Measurements from ENCODE around the gene TAOK1. TPM values are rescaled to one million over a fixed set of nuclear protein-coding genes. Genes with fewer than 3 reads are reported as not detected.

TAOK1 gene
- total and polyA plus RNA-seq, 3 donors from 2014 or later = 28.4 to 107 (median 101) TPM

DNA sequence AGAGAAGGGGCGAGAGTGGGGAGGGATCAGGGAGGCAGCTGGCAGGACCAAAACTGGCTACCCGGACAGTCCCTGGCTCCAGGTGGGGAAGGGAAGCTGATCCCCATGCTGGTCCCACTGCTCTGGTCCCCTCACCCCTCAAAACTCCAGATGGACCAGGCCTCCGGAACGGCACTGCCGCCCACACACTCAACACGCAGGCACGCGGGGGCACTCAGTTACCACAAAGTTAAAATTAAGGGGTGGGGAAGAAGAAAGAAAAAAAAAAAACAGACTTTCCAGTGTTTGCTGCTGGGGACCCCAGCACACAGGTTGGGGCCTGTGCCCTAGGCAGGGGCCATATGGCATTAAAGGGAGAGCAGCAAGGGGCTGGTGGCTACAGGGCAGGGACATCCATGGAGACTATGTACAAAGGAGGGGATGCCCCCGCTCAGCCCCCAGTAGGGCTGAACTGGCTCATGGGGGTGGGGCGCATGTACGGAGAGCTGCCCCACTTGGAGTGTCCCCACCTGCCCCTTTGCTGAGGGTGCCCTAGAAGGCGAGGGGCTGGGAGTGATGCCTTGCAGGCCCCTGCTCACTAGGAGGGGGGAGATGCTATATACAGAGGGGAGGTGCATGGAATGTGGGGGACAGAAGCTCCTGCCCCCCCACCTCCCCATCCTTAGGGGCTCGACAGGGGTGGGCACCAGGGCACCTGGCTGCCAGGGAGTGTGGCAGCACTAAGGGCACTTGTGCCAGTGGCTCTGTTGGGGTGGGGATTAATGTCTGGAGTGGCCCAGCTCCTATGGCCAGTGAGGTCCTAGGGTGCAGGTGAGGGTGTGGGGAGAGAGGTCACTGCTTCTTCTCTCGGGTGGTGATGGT lies 183.9 kb downstream of the TAOK1 start:
- DNase-seq = no peak
- Histone ChIP-seq H3K36me3 (ENCODE audit: low read depth, missing control alignments) (no peaks in the 10 kb centered on the region), H3K27ac (no peak overlapping the region), H3K9me3 (no peaks in the 10 kb centered on the region), H3K4me1 (peaks cover 15% of the 10 kb centered on the region), H3K4me3 (no peak overlapping the region), H3K27me3 (no peaks in the 10 kb centered on the region)
- WGBS, 2 donors = 75 to 81% methylated on average over 12 to 14 of the region's 14 CpGs
- intact Hi-C loops (cut with DNase I; ENCODE audit: low total_unique reads) = no loop called here
- TF ChIP-seq, protein P1, sequence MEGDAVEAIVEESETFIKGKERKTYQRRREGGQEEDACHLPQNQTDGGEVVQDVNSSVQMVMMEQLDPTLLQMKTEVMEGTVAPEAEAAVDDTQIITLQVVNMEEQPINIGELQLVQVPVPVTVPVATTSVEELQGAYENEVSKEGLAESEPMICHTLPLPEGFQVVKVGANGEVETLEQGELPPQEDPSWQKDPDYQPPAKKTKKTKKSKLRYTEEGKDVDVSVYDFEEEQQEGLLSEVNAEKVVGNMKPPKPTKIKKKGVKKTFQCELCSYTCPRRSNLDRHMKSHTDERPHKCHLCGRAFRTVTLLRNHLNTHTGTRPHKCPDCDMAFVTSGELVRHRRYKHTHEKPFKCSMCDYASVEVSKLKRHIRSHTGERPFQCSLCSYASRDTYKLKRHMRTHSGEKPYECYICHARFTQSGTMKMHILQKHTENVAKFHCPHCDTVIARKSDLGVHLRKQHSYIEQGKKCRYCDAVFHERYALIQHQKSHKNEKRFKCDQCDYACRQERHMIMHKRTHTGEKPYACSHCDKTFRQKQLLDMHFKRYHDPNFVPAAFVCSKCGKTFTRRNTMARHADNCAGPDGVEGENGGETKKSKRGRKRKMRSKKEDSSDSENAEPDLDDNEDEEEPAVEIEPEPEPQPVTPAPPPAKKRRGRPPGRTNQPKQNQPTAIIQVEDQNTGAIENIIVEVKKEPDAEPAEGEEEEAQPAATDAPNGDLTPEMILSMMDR (IDR thresholded peaks at IDR 0.05) = no peak
- TF ChIP-seq POLR2A (IDR thresholded peaks at IDR 0.05) = no peak

DNA sequence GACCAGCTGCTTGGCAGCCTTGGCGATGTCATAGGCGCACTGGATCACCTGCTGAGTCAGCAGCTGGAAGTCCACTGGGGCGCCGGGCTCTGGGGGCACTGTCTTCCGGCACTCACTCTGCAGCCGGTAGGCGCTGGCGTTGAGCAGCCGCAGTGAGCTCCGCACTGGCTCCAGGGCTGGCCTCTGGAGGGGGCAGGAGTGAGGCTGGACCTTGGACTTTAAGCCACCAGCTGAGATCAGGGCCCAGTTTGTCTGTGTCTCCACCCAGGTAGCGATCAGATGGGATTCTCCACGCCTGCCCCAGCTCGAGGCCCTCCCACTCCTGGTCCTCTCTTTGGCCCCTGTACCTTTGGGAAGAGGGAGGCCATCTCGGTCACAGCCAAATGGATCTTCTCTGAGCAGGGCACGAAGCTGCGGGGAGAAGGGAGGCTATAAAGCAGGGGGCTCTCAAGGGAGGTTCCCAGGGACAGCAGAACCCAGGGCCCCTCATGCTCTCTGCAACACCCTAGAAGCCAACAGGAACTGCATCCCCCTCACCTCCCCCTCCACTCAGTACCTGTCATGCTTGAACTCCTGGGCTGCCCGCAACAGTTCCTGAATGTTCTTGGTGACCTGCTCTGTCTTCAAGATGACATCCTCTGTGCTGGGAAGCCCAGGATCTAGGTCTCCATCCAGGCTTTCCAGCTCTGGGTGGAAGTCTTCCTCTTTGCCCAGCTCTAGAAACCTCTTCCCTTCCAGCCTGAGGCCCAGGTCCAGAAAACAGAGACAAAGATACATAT lies 184.8 kb downstream of the TAOK1 start:
- TF ChIP-seq, protein P1 (IDR thresholded peaks at IDR 0.05) = no peak
- TF ChIP-seq POLR2A (IDR thresholded peaks at IDR 0.05) = no peak
- DNase-seq = no peak
- H3K36me3 ChIP-seq (ENCODE audit: low read depth, missing control alignments) = no peaks in the 10 kb centered on the region
- WGBS, 2 donors = 84 to 89% methylated on average over 6 to 17 of the region's 17 CpGs
- H3K27me3 ChIP-seq = no peaks in the 10 kb centered on the region
- H3K27ac ChIP-seq = no peak overlapping the region
- no peak overlapping the region for H3K4me3 ChIP-seq
- H3K4me1 ChIP-seq = peaks cover 15% of the 10 kb centered on the region
- intact Hi-C loops (cut with DNase I; ENCODE audit: low total_unique reads) = no loop called here
- no peaks in the 10 kb centered on the region for H3K9me3 ChIP-seq

DNA sequence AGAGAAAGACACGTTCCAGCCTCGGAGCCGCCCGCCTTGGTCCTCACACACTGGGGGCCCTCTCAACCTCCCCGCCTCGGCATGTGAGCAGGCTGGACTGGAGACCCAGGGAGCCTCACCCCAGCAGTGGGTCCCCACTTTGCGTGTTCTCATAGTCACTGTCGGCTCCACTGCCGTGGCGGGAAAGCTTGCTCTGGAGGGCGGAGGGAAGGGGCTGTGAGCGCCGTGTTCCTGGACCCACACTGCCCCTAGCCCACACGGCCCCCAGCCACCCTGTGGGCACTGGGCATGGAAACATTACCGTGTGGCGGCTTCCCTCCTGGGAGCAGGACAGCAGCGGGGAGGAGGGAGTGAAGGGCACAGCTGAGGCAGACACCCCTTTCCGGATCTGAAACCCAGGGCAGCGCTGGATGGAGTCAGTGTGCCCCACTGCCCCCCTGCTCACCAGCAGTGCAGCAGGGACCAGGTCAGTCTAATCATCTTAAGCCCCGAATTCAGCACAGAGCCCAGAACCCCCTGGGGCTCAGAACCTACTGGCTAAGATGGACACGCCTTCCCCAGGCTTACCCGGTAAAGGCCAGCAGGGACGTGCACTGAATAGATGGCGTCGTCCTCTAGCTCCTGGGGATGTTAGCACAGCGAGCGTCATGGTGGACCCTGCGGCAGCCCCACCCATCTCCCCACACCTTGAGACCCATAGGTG lies 185.5 kb downstream of the TAOK1 start:
- 87 to 94% methylated on average over 9 to 28 of the region's 28 CpGs for WGBS, 2 donors
- Histone ChIP-seq H3K36me3 (ENCODE audit: low read depth, missing control alignments) (no peaks in the 10 kb centered on the region), H3K4me1 (peaks cover 15% of the 10 kb centered on the region), H3K27me3 (no peaks in the 10 kb centered on the region), H3K9me3 (no peaks in the 10 kb centered on the region), H3K27ac (no peak overlapping the region), H3K4me3 (no peak overlapping the region)
- intact Hi-C loops (cut with DNase I; ENCODE audit: low total_unique reads) = no loop called here
- TF ChIP-seq, protein P1 (IDR thresholded peaks at IDR 0.05) = no peak
- TF ChIP-seq POLR2A (IDR thresholded peaks at IDR 0.05) = no peak
- no peak for DNase-seq

DNA sequence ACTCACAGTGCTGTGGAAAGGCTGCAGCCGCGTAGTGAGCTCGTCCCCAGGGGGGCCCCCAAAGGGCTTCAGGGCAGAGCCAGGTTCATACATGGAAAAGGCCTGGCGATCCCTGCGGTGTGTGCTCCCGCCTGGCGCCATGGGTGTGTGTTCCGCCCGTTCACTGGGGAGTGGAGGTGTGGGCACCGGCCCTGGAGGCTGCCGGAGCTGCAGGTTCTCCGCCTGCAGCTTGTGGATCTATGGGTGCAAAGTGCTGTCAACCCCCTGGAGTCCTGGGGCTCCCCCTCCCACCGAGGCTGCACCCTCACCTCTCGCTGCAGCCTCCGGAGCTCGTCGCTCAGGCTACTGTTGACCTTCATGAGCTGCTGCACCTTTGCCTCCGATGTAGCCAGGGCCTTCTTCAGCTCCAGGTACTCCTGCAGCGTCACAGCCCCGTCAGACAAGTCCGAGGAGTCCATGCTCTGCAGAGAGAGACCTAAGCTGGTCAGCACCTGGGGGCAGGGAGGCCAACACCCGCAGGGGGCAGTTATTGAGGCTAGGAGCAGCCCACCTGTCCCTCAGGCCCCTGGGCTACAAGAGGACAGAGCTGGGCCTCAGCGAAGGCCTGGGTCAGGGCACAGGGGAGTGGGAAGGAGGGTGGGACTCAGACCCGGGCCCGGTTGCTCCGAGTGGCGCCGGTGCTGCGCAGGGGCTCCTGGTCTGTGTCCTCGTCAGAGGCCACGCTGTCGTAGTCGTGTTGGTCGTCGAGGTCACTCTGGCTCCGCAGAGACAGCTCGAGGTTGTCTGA lies 186.2 kb downstream of the TAOK1 start:
- Histone ChIP-seq H3K27ac (no peak overlapping the region), H3K4me1 (peaks cover 15% of the 10 kb centered on the region), H3K27me3 (no peaks in the 10 kb centered on the region), H3K4me3 (no peak overlapping the region), H3K9me3 (no peaks in the 10 kb centered on the region), H3K36me3 (ENCODE audit: low read depth, missing control alignments) (no peaks in the 10 kb centered on the region)
- no peak for DNase-seq
- whole genome bisulfite sequencing, 2 donors = 94 to 100% methylated on average over 8 to 37 of the region's 37 CpGs
- no peak for TF ChIP-seq POLR2A (IDR thresholded peaks at IDR 0.05)
- TF ChIP-seq, protein P1 (IDR thresholded peaks at IDR 0.05) = no peak
- intact Hi-C loops (cut with DNase I; ENCODE audit: low total_unique reads) = no loop called here
